ENCODE data around the gene GDF2. TPM values are rescaled to one million over a fixed set of nuclear protein-coding genes. Genes with fewer than 3 reads are reported as not detected.

GDF2 gene
- total RNA-seq, 1 experiment from 2014 or later = not detected

DNA sequence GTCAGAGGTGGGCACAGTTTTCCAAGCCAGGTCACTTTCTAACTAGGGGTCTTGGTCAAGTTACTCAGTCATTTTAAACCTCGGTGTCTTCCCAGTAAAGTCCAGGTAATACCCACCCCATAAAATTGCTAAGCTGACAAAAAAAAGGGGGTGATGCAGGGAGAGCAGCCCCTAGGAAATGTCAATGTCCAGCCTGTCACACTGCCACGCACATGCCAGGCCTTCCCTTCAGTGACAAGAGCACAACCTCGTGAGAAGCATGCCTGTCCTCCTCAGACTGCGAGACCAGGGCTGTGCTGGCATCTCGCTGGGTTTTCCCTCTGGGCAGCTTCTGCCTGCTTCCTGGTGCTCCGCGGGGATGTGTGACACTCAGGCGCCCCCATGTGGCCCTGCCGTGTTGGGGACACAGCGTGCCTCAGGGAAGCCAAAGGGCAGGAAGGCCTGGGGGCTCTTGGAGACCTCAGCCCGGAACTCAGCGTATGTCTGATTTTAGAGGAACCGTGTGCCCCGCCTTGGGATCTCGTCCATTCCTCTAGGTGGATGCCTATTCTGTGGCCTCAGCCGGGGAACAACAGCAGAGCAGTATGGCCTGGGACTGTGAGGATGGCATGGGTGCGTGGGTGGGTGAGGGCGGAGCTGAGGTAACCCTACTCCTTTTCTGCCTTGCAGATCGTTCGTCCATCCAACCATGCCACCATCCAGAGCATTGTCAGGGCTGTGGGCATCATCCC lies 10.2 kb upstream of the GDF2 start:
- peak; percentile 36 for DNase-seq (ENCODE audit: low read depth)

GRCh38 chr10:47312663-47312995 lies 9.6 kb upstream of the GDF2 start:
- no peak for DNase-seq (ENCODE audit: low read depth)

GRCh38 chr10:47314416-47314970 lies 7.8 kb upstream of the GDF2 start:
- no peak for DNase-seq (ENCODE audit: low read depth)

- no peak for DNase-seq (ENCODE audit: low read depth)
Observed at GRCh38 chr10:47315421-47315820, 6.8 kb upstream of the GDF2 start.

GRCh38 chr10:47316131-47316530 lies 6.1 kb upstream of the GDF2 start:
- DNase-seq (ENCODE audit: low read depth) = no peak

DNA sequence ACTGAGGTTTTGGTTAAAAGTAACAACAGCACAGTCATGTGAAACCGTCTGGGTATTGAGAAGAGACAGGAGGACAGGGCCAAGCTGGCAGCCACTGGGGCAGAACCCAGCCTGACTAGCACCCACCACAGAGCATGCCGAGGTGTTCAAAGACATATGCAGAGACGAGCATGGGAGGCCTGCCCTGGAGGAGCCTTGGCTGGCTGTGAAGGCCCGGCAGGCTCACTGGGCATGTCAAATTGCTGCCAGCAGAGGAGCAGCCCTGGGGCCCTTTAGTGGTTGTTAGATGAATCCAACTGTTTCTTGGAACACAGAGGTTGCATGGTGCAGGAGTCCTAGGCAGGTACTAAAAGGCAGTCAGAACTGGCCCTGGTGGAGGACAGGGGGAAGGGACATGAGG lies 5.0 kb upstream of the GDF2 start:
- DNase-seq (ENCODE audit: low read depth) = no peak

GRCh38 chr10:47318706-47319105 lies 3.5 kb upstream of the GDF2 start:
- DNase-seq (ENCODE audit: low read depth) = peak; percentile 2

GRCh38 chr10:47319784-47320183 lies 2.5 kb upstream of the GDF2 start:
- DNase-seq (ENCODE audit: low read depth) = no peak

DNA sequence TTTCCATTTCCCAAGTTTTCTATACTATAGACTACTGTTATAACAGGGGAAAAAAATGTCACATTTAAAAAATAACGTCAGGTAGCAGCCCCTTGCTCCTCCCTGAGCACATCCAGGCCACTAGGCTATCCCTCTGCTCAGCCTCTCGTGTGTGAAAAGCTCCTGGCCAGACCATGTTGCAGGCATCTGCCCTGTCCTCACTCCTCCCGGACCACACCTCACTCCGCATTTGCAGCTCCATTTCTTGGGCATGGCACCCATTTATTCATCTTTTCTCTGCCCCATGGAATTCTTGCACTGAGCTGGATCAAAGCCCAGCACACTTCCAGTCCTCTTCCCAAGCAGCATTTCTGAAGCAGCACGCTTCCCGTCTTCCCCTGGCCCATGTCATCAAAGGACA lies 1.4 kb upstream of the GDF2 start:
- DNase-seq (ENCODE audit: low read depth) = no peak

- no peak for DNase-seq (ENCODE audit: low read depth)
Observed at GRCh38 chr10:47321521-47322195, 596 bp upstream of the GDF2 start.

DNA sequence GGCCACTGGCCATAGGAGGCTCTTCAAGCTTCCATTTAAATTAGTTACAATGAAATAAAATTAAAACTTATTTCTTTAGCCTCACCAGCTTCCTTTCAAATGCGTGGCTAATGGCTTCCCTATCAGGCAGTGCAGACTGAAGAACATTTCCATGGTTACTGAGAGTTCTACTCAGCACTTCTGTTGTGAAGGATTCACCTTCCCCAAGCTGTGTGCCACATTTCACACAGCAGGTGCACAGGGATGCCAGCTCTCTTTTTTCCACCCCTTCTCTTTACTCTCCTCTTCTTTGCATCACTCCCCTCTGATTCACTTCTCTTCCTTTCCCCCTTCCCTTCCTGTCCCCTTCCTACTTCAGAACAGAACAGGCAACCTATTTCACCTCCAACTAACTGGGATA lies 833 bp downstream of the GDF2 start:
- DNase-seq (ENCODE audit: low read depth) = no peak

DNA sequence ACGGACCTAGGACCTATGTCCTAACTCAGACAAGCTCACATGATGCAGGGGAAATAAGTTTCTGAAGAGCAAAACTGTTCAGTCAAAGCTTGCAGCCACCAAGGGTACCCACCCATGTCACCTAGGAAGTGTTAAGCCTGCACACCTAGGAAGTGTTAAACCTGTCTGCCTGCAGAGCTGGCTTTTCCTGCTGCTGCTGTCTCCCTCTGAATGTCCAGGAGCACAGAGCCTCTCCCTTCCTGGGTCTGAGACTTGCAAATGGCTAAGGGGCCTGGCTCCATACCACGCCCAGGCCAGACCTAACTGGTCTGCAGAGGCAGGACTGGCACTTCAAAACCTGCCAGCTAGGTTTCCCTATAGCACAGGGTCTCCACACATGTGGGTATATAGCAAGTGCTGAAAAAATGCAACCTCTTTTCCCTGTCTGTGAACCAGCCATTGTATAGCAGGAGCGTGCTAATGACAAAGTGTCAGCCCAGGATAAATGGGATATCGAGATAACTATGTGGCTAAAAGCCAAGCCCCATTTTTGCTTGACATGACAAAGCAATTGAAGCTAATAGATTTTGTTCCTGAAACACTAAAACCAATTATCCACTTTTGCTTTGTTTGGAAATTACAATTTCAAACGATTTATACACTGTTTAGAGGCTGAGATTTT lies 1.5 kb downstream of the GDF2 start:
- DNase-seq (ENCODE audit: low read depth) = no peak

DNA sequence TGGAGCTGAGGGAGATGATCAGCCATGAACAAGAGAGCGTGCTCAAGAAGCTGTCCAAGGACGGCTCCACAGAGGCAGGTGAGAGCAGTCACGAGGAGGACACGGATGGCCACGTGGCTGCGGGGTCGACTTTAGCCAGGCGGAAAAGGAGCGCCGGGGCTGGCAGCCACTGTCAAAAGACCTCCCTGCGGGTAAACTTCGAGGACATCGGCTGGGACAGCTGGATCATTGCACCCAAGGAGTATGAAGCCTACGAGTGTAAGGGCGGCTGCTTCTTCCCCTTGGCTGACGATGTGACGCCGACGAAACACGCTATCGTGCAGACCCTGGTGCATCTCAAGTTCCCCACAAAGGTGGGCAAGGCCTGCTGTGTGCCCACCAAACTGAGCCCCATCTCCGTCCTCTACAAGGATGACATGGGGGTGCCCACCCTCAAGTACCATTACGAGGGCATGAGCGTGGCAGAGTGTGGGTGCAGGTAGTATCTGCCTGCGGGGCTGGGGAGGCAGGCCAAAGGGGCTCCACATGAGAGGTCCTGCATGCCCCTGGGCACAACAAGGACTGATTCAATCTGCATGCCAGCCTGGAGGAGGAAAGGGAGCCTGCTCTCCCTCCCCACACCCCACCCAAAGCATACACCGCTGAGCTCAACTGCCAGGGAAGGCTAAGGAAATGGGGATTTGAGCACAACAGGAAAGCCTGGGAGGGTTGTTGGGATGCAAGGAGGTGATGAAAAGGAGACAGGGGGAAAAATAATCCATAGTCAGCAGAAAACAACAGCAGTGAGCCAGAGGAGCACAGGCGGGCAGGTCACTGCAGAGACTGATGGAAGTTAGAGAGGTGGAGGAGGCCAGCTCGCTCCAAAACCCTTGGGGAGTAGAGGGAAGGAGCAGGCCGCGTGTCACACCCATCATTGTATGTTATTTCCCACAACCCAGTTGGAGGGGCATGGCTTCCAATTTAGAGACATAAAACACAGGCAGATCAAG lies 3.3 kb downstream of the GDF2 start:
- no peak for DNase-seq (ENCODE audit: low read depth)

DNA sequence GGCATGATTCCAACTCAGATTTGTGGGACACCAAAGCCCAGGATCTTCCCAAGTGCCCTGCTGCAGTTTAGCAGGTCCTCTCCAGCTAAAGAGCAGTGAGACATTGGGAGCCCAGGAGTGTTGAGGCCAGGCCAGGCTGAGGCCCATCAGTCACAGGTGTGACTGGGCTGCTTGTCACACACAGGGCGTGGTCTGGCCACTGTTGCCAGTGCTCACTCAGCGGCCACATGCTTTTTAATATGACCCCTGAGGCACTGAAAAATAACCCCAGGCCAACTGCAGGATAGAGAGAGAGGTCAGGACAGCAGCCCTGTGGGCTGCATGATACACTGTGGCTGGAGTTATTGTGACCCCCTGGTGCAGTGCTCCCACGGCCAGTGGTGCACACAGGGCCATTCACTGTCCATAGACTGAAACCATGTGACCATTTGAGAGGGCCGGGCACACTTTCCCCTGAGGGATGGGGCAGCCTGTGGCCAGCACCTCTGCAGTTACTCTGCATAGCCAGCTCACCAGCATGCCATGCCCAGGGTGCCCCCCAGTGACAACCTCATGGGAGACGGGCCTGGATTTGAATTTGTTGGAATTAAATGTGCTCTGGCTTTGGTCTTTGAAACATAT lies 4.2 kb downstream of the GDF2 start:
- no peak for DNase-seq (ENCODE audit: low read depth)

DNA sequence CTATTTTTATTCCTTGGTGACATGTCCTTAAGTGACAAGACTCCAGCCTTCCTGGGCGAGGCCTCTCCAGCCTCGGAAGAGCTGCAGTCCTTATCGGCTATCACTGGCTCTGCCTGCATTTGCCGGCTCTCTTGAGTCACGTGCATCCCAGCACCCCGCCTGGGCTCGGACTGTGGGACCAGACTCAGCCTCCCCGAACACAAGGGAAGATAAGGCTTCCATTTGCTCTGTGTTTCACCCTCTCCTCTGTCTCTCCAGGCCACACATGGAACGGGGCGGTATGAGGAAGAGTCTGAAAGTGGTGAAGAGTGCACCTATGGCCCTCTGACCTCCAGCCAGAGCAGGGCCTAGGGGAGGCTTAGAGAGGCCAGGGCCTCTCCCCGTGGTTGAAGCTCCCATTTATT lies 4.7 kb downstream of the GDF2 start:
- DNase-seq (ENCODE audit: low read depth) = no peak

DNA sequence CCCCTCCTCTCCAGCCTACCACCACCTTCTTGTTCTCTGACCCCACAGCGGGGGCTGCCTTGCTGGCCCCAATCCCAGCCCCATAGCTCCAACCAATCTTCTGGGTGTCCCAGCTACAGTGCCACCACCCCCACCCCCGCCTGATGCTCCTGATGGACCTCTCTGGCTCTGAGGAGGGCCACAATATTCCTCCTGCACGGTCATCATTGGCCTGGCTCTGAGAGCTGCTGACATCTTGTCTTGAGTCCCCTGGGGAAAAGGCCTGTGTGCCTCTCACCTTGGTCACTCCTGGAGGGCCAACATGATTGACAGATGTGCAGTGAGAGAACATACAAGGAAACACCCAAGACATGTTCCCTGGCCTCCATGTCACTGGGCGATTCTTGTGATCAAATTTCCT lies 7.6 kb downstream of the GDF2 start:
- DNase-seq (ENCODE audit: low read depth) = no peak

DNA sequence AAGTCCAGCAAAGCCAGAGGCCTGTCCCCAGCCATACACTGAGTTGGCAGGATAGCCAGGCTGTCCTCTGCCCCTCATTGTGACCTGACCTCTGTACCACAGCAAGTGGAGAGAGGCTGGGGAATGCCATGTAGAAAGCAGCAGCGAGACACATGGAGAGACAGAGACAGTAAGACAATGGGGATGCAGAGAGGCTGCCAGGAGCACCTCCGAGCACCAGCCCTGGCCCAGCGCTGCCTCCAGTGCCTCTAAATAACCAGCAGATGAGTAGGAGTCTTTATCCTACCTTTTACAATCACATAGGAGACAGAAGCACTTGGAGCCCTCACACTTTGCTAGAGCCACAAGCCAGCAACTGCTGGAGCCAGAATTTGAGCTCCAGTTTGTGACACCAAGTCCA lies 8.1 kb downstream of the GDF2 start:
- DNase-seq (ENCODE audit: low read depth) = no peak

- no peak for DNase-seq (ENCODE audit: low read depth)
Observed at GRCh38 chr10:47330804-47331203, 8.6 kb downstream of the GDF2 start.

- DNase-seq (ENCODE audit: low read depth) = no peak
Observed at GRCh38 chr10:47331491-47331890, 9.2 kb downstream of the GDF2 start.

DNA sequence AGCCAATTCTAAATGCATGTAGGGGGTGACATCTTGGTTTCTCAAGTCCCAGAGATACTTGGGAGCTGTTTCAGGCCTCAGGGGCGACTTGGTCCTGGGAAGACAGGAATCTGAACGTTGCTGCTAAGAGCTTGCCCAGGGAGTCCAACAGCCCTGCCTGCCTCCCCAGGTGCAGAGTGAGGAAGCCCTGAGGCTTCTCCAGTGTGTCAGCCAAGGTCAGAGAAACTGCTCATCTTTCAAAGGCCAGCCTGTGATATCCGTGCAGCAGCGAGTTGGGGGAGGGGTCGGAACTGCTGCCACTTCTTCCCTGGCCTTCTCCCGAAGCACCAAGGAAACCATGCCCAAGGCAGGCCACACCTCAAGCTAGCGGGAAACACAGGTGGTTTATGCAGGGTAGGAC lies 9.7 kb downstream of the GDF2 start:
- DNase-seq (ENCODE audit: low read depth) = no peak

GRCh38 chr10:47332371-47332770 lies 10.1 kb downstream of the GDF2 start:
- no peak for DNase-seq (ENCODE audit: low read depth)

All from LHCN-M2 (cell line).